PC-3 (cell line): ENCODE results near the gene GDA. TPM values are rescaled to one million over a fixed set of nuclear protein-coding genes. Genes with fewer than 3 reads are reported as not detected.
"Not testable (repeated sequence)": the region's sequence is repeated elsewhere in the genome, so short reads cannot be mapped to it uniquely, and the experiment has no call there.

ENCODE experiments used
- ATAC-seq: fragments of 200-7000 bp; cut with Tn5 transposase; 2 replicates; pipeline ENCODE4 v1.9.1; 2020; ENCODE audit warnings: mild to moderate bottlenecking, moderate library complexity
- BruUV-seq: library from RNA; stranded (reverse); fragments of 400-500 nt; replicated peaks from 2 replicates; lab custom pipeline; 2021; lab: Mats Ljungman, UMichigan
- CTCF ChIA-PET: fragments of 300-600 bp; sonication (Branson Sonifier 250); formaldehyde crosslinking; loops from one replicate; lab custom pipeline; 2022; ENCODE audit warnings: antibody characterized with exemption; lab: Charles Lee
- POLR2A ChIA-PET: fragments of 300-600 bp; sonication (Branson Sonifier 250); formaldehyde crosslinking; loops from one replicate; lab custom pipeline; 2022; ENCODE audit warnings: antibody characterized with exemption; ENCODE audit not compliant: unreplicated experiment; lab: Charles Lee
- DNase-seq: peaks from one replicate; pipeline ENCODE4 v3.0.0-alpha.2; 2015
- H2AFZ ChIP-seq: fragments of 300-600 bp; sonication (generic); 2 replicates; pipeline ENCODE4 v1.6.0; 2016; ENCODE audit warnings: antibody characterized with exemption, low read length
- H3F3A ChIP-seq: fragments of 300-600 bp; sonication (generic); one replicate; pipeline ENCODE4 v1.6.0; 2017; ENCODE audit warnings: antibody characterized with exemption, low read length, control low read depth, mild to moderate bottlenecking; ENCODE audit not compliant: unreplicated experiment
- H3K27ac ChIP-seq: fragments of 300-600 bp; sonication (generic); 2 replicates; pipeline ENCODE4 v1.5.1; 2016; ENCODE audit warnings: mild to moderate bottlenecking, low read length
- H3K27me3 ChIP-seq: fragments of 300-600 bp; sonication (generic); 2 replicates; pipeline ENCODE4 v1.6.1; 2016; ENCODE audit warnings: low read length, mixed read lengths
- H3K36me3 ChIP-seq: fragments of 300-600 bp; sonication (generic); 2 replicates; pipeline ENCODE4 v1.6.1; 2016; ENCODE audit warnings: low read depth, mixed run types, low read length, mixed read lengths
- H3K4me1 ChIP-seq: fragments of 300-600 bp; sonication (generic); 2 replicates; pipeline ENCODE4 v1.5.1; 2016; ENCODE audit warnings: low read length; ENCODE audit not compliant: insufficient read depth
- H3K4me2 ChIP-seq: fragments of 300-600 bp; sonication (generic); 2 replicates; pipeline ENCODE4 v1.6.0; 2016; ENCODE audit warnings: low read length
- H3K4me3 ChIP-seq: fragments of 300-600 bp; sonication (generic); 2 replicates; pipeline ENCODE4 v1.5.1; 2016; ENCODE audit warnings: mild to moderate bottlenecking, low read length, mixed read lengths
- H3K79me2 ChIP-seq: fragments of 300-600 bp; sonication (generic); 2 replicates; pipeline ENCODE4 v1.6.1; 2017; ENCODE audit warnings: low read length, mixed read lengths
- H3K9ac ChIP-seq: fragments of 300-600 bp; sonication (generic); 2 replicates; pipeline ENCODE4 v1.6.0; 2016; ENCODE audit warnings: mild to moderate bottlenecking, low read length
- H3K9me2 ChIP-seq: fragments of 300-600 bp; sonication (generic); replicated peaks from 2 replicates; pipeline ENCODE4 v1.6.1; 2016; ENCODE audit warnings: mixed run types, low read length, mixed read lengths
- H3K9me3 ChIP-seq: fragments of 300-600 bp; sonication (generic); 2 replicates; pipeline ENCODE4 v1.6.1; 2016; ENCODE audit warnings: low read length, mixed read lengths
- H4K20me1 ChIP-seq: fragments of 300-600 bp; sonication (generic); 2 replicates; pipeline ENCODE4 v1.6.1; 2016; ENCODE audit warnings: low read length, mixed read lengths
- CTCF ChIP-seq: fragments of 300-600 bp; sonication (generic); conservative IDR thresholded peaks from 2 replicates; pipeline ENCODE4 v1.5.1; 2017; ENCODE audit warnings: antibody characterized with exemption, low read depth, mild to moderate bottlenecking, low read length
- EZH2 ChIP-seq: fragments of 300-600 bp; sonication (generic); IDR thresholded peaks from one replicate; pipeline ENCODE4 v1.6.1; 2017; ENCODE audit warnings: antibody characterized with exemption, mild to moderate bottlenecking, low read length; ENCODE audit not compliant: unreplicated experiment
- EZH2phosphoT487 ChIP-seq: fragments of 300-600 bp; sonication (generic); IDR thresholded peaks from 2 replicates; pipeline ENCODE4 v1.6.1; 2018; ENCODE audit warnings: mild to moderate bottlenecking, antibody characterized with exemption, low read length, borderline replicate concordance
- intact Hi-C: fragments of 100-400 bp; cut with micrococcal nuclease; formaldehyde crosslinking; loops from 2 replicates; pipeline ENCODE4 v1.9.0; 2023
- total RNA-seq: library from RNA; depleted of rRNA; stranded (reverse); fragments of >200 nt; gene quantifications from 2 replicates; pipeline ENCODE4 v1.2.3, GENCODE V29; 2014

Gene GDA
- total RNA-seq, 1 experiment from 2014 or later = not detected

- BruUV-seq = no TSS peak
- no peaks in the 10 kb centered on the region for H3K79me2 ChIP-seq
- no peak overlapping the region for H2AFZ ChIP-seq
- DNase-seq (no peak), ATAC-seq (no peak)
- no peaks in the 10 kb centered on the region for H3K4me1 ChIP-seq
- CTCF ChIA-PET = no interaction called here
- H3K27me3 ChIP-seq = no peaks in the 10 kb centered on the region; the same call in 1 of the 2 replicates
- POLR2A ChIA-PET = no interaction called here
- no peaks in the 10 kb centered on the region for H4K20me1 ChIP-seq
- no peaks in the 10 kb centered on the region for H3K36me3 ChIP-seq
- no peak overlapping the region for H3K4me3 ChIP-seq
- H3K27ac ChIP-seq = no peak overlapping the region
- no peaks in the 10 kb centered on the region for H3F3A ChIP-seq
- no peaks in the 10 kb centered on the region for H3K9me3 ChIP-seq
- H3K9me2 ChIP-seq = no peaks in the 10 kb centered on the region
- no peak overlapping the region for H3K4me2 ChIP-seq
- no peak for TF ChIP-seq EZH2
- TF ChIP-seq EZH2phosphoT487 = no peak
- no peak for TF ChIP-seq CTCF
- H3K9ac ChIP-seq = no peak overlapping the region
- intact Hi-C loops = no loop called here
Observed at GRCh38 chr9:72268961-72269360, 119.7 kb downstream of the GDA start.

- H3F3A ChIP-seq, BruUV-seq, ATAC-seq, H3K27ac ChIP-seq, DNase-seq, H3K9me2 ChIP-seq, H3K36me3 ChIP-seq, H2AFZ ChIP-seq, H3K79me2 ChIP-seq, intact Hi-C loops, H3K4me2 ChIP-seq, POLR2A ChIA-PET, CTCF ChIA-PET, H3K9ac ChIP-seq, H3K4me3 ChIP-seq, H3K4me1 ChIP-seq, H3K27me3 ChIP-seq, H4K20me1 ChIP-seq, H3K9me3 ChIP-seq: not testable (repeated sequence)
Observed at GRCh38 chr9:72270359-72270758, 121.1 kb downstream of the GDA start.

GRCh38 chr9:72271613-72272478 lies 122.6 kb downstream of the GDA start:
- Histone ChIP-seq H3K36me3 (no peaks in the 10 kb centered on the region), H3K27ac (no peak overlapping the region), H3K9me3 (no peaks in the 10 kb centered on the region), H4K20me1 (no peaks in the 10 kb centered on the region), H3K4me2 (no peak overlapping the region), H3K4me1 (no peaks in the 10 kb centered on the region), H3K9me2 (no peaks in the 10 kb centered on the region), H3F3A (no peaks in the 10 kb centered on the region), H3K79me2 (no peaks in the 10 kb centered on the region), H3K27me3 (no peaks in the 10 kb centered on the region; the same call in 1 of the 2 replicates), H3K9ac (no peak overlapping the region), H2AFZ (no peak overlapping the region), H3K4me3 (no peak overlapping the region)
- CTCF ChIA-PET = interaction anchor here (1.6 kb wide), 1 partner anchor 233 kb away, joined by 8 read pairs; no protein-coding TSS in a partner anchor
- no TSS peak for BruUV-seq
- POLR2A ChIA-PET = no interaction called here
- ATAC-seq = peak; percentile 53; the same call in 1 of the 2 replicates
- peak; percentile 72 for DNase-seq
- intact Hi-C loops = loop anchor here (1.0 kb wide), 1 partner anchor 233 kb away; no protein-coding TSS in a partner anchor
- peak; percentile 81 for TF ChIP-seq CTCF
- TF ChIP-seq EZH2 = no peak
- TF ChIP-seq EZH2phosphoT487 = no peak
